Esophagus muscularis mucosa (tissue), 4 donors: ENCODE results near the gene RXRA. TPM values are rescaled to one million over a fixed set of nuclear protein-coding genes. Genes with fewer than 3 reads are reported as not detected.

Experiments
- DNase-seq: peaks from one replicate; pipeline ENCODE4 v3.0.0-alpha.2; 2017; ENCODE audit errors: extremely low spot score
- H3K27ac ChIP-seq, 4 donors: fragments of 200-600 bp; sonication (generic); replicated peaks in 1 of 4; 1 replicate in 3 of 4; 2 replicates in 1 of 4; pipeline ENCODE4 v1.5.1; 2016 to 2019; ENCODE audit warnings: mild to moderate bottlenecking in 1 of 4
- H3K27me3 ChIP-seq, 4 donors: fragments of 200-600 bp; sonication (generic); one replicate each; pipeline versions ENCODE4 v1.5.1 to v1.6.0; 2016 to 2019
- H3K36me3 ChIP-seq, 4 donors: fragments of 200-600 bp; sonication (generic); one replicate each; pipeline ENCODE4 v1.5.1; 2016 to 2019
- H3K4me1 ChIP-seq, 4 donors: fragments of 200-600 bp; sonication (generic); one replicate each; pipeline ENCODE4 v1.5.1; 2016 to 2019
- H3K4me3 ChIP-seq, 4 donors: fragments of 200-600 bp; sonication (generic); 1 replicate in 2 of 4; 2 replicates in 2 of 4; pipeline ENCODE4 v1.5.1; 2016 to 2019; ENCODE audit warnings: mild to moderate bottlenecking in 4 of 4, moderate library complexity in 1 of 4
- H3K9me3 ChIP-seq, 4 donors: fragments of 200-600 bp; sonication (generic); 1 replicate in 3 of 4; 2 replicates in 1 of 4; pipeline ENCODE4 v1.5.1; 2016 to 2019
- EP300 ChIP-seq: sonication (generic); formaldehyde crosslinking; IDR thresholded peaks from one replicate; pipeline ENCODE4 v1.6.1; 2017; ENCODE audit warnings: antibody characterized with exemption
- POLR2A ChIP-seq: fragments of 450-650 bp; IDR thresholded peaks from one replicate; pipeline ENCODE4 v1.6.1; 2017; ENCODE audit warnings: antibody characterized with exemption, moderate library complexity, mild to moderate bottlenecking, low read depth
- POLR2AphosphoS5 ChIP-seq, 2 donors: sonication (generic); formaldehyde crosslinking; IDR thresholded peaks; one replicate each; pipeline ENCODE4 v1.6.1; 2017; ENCODE audit warnings: antibody characterized with exemption in 2 of 2
- WGBS: methylation state at CpG from one replicate; pipeline ENCODE4 v1.1.5; 2018; 5-methylcytosine and 5-hydroxymethylcytosine counted together
- intact Hi-C: fragments of 100-400 bp; cut with DNase I; formaldehyde crosslinking; loops from one replicate; pipeline ENCODE4 v1.15.1; 2023
- total RNA-seq, 4 donors: library from RNA; depleted of rRNA; stranded (reverse); fragments of >200 nt; gene quantifications; one replicate each; pipeline versions ENCODE4 v1.1.0 to v1.2.1, GENCODE V29; 2016
- TF ChIP-seq, protein P1 (sequence below), 3 experiments: fragments of 200-600 bp in 2 of 3; fragments of 450-650 bp in 1 of 3; sonication (generic) in 2 of 3; IDR thresholded peaks; one replicate each; pipeline ENCODE4 v1.5.1; 2017 to 2019; ENCODE audit warnings: antibody characterized with exemption in 3 of 3, mild to moderate bottlenecking in 2 of 3, moderate library complexity in 1 of 3

RXRA gene
- total RNA-seq, 4 donors from 2014 or later, result 46.4 to 81.0 (median 63.7) TPM

DNA sequence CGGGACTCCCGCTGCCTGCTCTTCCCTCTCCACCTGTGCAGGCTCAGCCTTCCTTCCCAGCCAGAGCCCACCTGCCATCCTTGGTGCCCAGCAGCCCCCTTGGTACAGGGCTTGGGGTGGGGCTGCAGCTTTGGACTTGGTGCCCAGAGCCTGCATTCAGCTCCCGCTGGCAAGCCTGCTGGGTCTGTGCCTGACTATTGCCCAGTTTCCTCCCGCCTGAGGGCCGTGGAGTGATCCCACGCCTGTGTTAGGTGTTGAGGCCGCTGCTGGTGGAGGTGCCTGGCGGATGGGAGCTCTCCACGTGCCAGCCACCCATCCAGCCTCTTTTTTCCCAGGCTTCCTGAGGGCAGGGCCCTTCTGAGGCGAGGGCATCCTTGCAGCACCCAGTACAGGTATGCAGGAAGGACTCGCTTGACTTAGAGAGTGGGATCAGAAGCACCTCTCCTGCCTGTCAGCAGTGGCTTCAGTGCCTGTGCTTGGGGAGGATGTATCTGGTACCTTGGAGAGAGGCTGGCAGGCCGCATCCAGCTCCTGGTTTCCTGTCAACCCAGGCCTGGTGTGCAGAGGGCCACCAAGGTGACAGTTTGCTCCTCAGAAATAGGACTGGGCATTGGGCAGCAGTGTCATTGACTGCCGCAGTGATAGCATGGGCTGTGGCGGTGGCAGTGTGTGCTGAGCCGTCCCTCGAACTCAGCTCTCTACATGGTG lies 7.8 kb downstream of the RXRA start:
- no peak for DNase-seq
- intact Hi-C loops, result no loop called here
- TF ChIP-seq POLR2AphosphoS5 (IDR thresholded peaks at IDR 0.05) (no peak), EP300 (no peak), POLR2A (no peak)
- TF ChIP-seq, protein P1, sequence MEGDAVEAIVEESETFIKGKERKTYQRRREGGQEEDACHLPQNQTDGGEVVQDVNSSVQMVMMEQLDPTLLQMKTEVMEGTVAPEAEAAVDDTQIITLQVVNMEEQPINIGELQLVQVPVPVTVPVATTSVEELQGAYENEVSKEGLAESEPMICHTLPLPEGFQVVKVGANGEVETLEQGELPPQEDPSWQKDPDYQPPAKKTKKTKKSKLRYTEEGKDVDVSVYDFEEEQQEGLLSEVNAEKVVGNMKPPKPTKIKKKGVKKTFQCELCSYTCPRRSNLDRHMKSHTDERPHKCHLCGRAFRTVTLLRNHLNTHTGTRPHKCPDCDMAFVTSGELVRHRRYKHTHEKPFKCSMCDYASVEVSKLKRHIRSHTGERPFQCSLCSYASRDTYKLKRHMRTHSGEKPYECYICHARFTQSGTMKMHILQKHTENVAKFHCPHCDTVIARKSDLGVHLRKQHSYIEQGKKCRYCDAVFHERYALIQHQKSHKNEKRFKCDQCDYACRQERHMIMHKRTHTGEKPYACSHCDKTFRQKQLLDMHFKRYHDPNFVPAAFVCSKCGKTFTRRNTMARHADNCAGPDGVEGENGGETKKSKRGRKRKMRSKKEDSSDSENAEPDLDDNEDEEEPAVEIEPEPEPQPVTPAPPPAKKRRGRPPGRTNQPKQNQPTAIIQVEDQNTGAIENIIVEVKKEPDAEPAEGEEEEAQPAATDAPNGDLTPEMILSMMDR (IDR thresholded peaks at IDR 0.05), result no peak
- Histone ChIP-seq H3K27me3 (no peaks in the 10 kb centered on the region), H3K9me3 (no peaks in the 10 kb centered on the region), H3K36me3 (no peaks in the 10 kb centered on the region), H3K27ac (peak overlapping the region in 1 of 4 donors; percentile 8), H3K4me1 (peaks cover 98 to 100% (median 100%) of the 10 kb centered on the region in 4 donors), H3K4me3 (peak overlapping the region in 2 of 4 donors; percentile 20 to 24)
- WGBS, result 74% methylated on average over 8 of the region's 16 CpGs

DNA sequence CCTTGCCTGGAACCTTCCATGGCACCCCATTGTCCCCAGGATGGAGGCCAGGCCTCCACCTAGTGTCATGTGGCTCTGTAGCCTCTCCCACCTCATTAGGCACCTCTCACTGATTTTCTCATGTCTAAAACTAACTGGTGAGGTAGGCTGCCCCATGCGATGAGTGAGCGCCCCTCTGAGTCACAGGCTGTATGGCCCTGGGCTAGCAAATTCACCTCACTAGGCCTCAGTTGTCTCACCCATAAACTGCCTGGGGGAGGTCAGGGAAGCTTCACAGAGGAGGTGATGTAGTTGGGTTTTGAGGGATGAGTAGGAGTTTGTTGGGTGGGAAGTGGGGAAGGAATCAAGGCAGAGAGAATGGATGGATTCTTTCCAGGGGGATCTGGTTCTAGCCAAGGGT lies 8.8 kb downstream of the RXRA start:
- H3K27ac ChIP-seq, result no peak overlapping the region
- H3K27me3 ChIP-seq, result no peaks in the 10 kb centered on the region
- DNase-seq, result no peak
- no peaks in the 10 kb centered on the region for H3K9me3 ChIP-seq
- 100% methylated on average over 2 of the region's 2 CpGs for WGBS
- intact Hi-C loops, result no loop called here
- no peaks in the 10 kb centered on the region for H3K36me3 ChIP-seq
- TF ChIP-seq POLR2A (no peak), POLR2AphosphoS5 (IDR thresholded peaks at IDR 0.05) (no peak), EP300 (no peak)
- TF ChIP-seq, protein P1 (IDR thresholded peaks at IDR 0.05), result no peak
- H3K4me1 ChIP-seq, result peaks cover 98 to 100% (median 100%) of the 10 kb centered on the region in 4 donors
- no peak overlapping the region for H3K4me3 ChIP-seq

DNA sequence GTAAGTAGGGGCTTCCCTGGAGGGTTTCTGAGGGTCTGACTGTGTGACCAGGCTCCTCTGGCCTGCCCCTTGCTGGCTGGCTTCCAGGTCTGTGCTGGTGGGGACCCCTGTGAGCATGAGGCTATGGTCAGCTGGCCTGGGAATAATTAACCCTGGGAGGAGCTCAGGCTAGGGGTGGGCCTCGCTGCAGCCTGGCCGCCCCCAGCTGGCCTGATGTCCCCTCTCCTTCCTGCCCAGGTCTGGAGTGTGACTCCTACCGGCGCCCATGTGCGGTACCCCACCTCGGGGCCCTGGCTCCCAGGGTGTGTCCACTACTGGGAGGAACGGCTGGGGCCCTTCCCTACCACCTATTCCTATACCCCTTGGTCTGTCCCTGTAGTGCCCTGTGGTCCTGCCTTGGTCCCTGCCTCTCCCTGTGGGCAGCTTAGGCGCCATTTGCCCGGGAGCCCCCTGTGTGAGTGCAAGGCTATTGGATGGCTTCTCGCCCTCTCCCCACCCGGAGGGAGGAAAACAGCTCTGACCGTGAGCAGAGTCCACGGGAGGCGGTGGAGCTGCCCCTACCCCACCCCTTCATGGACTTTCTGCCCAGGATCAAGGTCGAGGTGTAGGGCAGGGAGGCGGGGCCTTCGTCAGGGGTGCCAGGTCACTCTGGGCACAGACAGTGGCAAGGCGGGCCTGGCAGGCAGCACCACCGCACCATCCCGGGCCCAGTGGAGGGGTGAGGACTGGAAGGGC lies 9.4 kb downstream of the RXRA start:
- H3K27me3 ChIP-seq, result no peaks in the 10 kb centered on the region
- no peaks in the 10 kb centered on the region for H3K36me3 ChIP-seq
- H3K4me3 ChIP-seq, result no peak overlapping the region
- intact Hi-C loops, result no loop called here
- H3K27ac ChIP-seq, result no peak overlapping the region
- peaks cover 98 to 100% (median 100%) of the 10 kb centered on the region in 4 donors for H3K4me1 ChIP-seq
- no peak for DNase-seq
- 89% methylated on average over 18 of the region's 20 CpGs for WGBS
- no peaks in the 10 kb centered on the region for H3K9me3 ChIP-seq
- TF ChIP-seq EP300 (no peak), POLR2A (no peak), POLR2AphosphoS5 (IDR thresholded peaks at IDR 0.05) (no peak)
- TF ChIP-seq, protein P1 (IDR thresholded peaks at IDR 0.05), result no peak

DNA sequence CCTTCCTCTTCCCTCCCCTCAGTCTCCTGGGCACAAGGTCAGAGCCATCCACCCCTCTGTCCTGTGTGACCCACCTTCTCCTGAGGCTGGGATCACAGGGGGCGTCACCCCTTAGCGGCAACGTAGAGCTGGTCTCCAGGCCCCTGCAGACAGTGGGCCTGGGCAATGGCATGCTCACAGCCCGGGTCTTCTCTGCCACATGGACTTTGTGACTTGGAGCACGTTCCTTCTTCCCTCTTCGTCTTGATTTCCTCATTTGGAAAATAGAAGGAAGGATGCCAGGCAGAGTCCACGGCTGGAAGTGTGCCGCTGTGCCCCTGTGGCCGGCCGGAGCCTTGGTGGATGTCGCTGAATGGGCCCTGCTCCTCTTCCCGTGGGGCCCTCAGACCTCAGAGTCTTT lies 10.0 kb downstream of the RXRA start:
- H3K27ac ChIP-seq, result no peak overlapping the region
- intact Hi-C loops, result no loop called here
- no peaks in the 10 kb centered on the region for H3K9me3 ChIP-seq
- DNase-seq, result no peak
- no peak for TF ChIP-seq EP300
- no peak for TF ChIP-seq POLR2A
- no peak for TF ChIP-seq POLR2AphosphoS5 (IDR thresholded peaks at IDR 0.05)
- TF ChIP-seq, protein P1 (IDR thresholded peaks at IDR 0.05), result no peak
- no peak overlapping the region for H3K4me3 ChIP-seq
- peaks cover 98 to 100% (median 100%) of the 10 kb centered on the region in 4 donors for H3K4me1 ChIP-seq
- WGBS, result 65% methylated on average over 12 of the region's 12 CpGs
- no peaks in the 10 kb centered on the region for H3K27me3 ChIP-seq
- H3K36me3 ChIP-seq, result no peaks in the 10 kb centered on the region
